Activated gamma-delta T cell treated with anti-CD3 and anti-CD28 coated beads, Interleukin-2, amount 50 U/mL, for 16 hours (primary cell): ENCODE measurements around the gene MFNG.
"Not testable (repeated sequence)": the region's sequence is repeated elsewhere in the genome, so short reads cannot be mapped to it uniquely, and the experiment has no call there.

Experiments used
- DNase-seq: peaks from one replicate; pipeline ENCODE4 v3.0.0-alpha.2; 2020; ENCODE audit warnings: low read depth

The MFNG gene, protein sequence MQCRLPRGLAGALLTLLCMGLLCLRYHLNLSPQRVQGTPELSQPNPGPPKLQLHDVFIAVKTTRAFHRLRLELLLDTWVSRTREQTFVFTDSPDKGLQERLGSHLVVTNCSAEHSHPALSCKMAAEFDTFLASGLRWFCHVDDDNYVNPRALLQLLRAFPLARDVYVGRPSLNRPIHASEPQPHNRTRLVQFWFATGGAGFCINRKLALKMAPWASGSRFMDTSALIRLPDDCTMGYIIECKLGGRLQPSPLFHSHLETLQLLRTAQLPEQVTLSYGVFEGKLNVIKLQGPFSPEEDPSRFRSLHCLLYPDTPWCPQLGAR

GRCh38 chr22:37486224-37486845, at the start of gene MFNG:
TSS of gene MFNG (minus strand) at chr22:37486384. CDS start at chr22:37486177, 207 bp downstream.
- peak; percentile 55 for DNase-seq

DNA sequence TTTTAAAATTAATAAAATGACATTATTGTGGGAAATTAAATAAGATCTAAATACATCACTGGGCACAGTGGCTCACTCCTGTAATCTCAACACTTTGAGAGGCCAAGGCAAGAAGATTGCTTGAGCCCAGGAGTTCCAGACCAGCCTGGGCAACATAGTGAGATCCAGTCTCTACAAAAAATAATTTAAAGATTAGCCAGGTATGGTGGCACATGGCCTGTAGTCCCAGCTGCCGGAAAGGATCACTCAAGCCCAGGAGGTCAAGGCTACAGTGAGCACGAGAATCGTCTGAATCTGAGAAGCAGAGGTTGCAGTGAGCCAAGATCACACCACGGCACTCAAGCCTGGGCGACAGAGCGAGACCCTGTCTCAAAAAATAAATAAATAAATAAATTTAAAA, 49.0 kb upstream of the MFNG start:
- no peak for DNase-seq

DNA sequence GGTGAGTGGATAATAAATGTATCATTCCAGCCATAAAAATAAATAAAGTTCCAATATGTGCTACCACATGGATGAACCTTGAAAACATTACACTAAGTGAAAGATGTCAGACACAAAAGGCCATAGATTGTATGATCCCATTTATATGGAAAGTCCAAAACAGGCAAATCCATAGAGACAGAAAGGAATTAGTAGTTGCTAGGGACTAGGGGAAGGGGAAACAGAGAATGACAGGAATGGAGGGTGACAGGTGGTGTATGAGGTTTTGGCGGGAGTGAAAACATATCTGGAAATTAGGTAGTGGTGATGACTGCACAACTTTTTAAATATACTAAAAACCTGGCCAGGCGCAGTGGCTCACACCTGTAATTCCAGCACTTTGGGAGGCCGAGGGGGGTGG, 48.3 kb upstream of the MFNG start:
- DNase-seq = no peak

DNA sequence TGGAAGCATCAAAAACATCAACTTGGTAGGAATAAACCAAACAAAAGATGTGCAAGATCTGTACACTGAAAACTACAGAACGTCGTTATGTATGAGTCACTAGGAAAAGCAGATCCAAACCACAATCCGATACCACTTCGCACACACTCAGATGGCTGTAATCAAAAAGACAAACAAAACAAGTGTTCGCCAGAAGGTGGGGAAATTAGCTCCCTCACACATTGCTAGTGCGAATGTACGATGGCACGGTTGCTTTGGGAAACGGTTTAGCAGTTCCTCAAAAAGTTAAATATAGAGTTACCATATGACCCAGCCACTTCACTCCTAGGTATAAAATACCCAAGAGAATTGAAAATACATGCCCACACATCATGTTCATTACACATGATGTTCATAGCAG, 47.8 kb upstream of the MFNG start:
- DNase-seq = no peak

- no peak for DNase-seq
Measured at GRCh38 chr22:37529652-37530345, 43.6 kb upstream of the MFNG start.

- DNase-seq = not testable (repeated sequence)
Measured at GRCh38 chr22:37527952-37528351, 41.8 kb upstream of the MFNG start.

- DNase-seq = not testable (repeated sequence)
Measured at GRCh38 chr22:37527081-37527752, 41.0 kb upstream of the MFNG start.

DNA sequence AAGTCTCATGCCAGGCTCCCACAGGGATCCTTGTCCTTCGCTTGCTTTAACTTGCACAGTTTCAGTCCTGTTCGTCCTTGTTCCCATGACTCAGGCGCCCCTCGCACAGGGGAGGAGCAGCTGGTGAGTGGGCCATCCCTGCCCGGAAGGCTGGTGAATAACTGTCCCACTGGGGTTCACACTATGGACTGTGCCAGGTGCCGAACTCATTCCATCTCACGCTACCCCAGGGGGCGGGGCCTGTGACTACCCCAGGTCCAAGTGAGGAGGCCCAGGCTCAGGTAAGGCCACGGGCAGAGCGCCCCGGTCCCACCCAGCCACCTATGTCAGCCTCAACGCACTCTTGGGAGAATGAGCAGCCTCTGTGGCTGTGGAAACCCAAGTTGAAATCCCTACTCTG, 40.2 kb upstream of the MFNG start:
- DNase-seq = no peak

DNA sequence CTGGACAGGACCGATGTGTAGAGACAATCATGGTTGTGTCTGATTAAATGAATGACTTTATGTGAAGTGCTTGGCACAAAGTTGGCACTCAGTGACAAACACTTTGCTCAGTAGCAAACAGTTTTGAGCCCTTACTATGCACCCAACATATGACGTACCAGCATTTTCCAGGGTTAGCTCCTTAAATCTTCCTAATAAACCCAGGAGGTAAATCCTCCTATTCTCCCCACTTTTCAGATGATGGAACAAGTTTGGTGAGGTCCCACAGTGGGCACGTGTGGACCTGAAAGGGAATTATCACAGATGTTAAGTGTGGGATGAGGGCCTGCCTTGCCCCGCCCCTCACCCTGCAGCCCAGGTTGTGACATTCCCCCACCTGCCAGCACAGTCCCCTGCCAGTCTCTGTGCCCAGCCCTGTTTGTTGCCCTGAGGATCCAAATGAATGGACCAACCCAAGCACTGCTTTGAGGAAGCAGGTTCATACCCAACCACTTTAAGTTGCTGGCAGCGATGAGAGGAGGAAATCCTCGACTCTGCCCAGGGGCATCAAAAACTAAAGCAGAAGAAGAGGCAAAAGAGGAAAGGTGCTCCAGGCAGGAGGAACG, 39.7 kb upstream of the MFNG start:
- no peak for DNase-seq

- DNase-seq = no peak
Measured at GRCh38 chr22:37525073-37525745, 39.0 kb upstream of the MFNG start.

DNA sequence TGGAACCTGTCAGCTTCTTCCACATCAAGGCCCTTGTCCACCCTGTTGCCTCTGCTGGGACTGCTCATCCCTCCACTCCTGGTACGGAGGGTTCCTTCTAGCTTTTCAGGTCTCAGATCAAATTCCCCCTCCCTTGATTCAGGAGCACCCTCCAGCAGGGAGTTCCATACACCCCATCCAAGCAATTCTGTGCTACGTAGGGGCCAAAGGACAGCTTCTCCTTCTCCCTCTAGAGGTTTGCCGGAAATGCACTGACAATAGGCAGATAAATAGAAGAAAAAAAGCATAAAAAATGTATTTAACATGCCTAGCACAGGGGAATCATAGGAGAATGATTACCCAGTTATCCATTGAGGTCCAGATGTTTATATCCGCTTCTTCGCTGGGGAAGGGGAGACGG, 36.3 kb upstream of the MFNG start:
- DNase-seq = no peak

DNA sequence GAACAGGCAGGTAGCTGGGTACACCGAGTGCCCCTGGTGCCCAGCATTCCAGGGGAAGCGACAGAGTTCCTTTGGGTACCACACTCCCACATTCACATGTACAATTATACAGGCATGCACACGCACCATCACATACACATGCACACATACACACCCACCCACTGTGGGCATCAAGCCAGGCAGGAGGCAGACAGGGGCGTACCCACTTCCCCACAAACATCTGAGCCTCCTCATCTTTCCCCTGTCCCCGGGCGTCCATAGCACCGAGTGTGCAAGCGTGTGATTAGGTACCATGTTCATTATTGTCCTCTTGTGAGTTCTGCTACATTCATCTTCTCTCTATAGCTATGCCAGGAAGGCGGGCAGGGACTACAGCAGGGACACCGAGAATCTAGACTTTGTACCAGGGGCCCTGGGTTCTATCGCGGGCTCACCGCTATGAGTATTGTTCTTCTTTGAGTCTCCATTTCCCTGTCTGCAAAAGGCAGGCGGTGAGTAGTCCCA, 35.1 kb upstream of the MFNG start:
- no peak for DNase-seq

- no peak for DNase-seq
Measured at GRCh38 chr22:37520776-37521191, 34.6 kb upstream of the MFNG start.

DNA sequence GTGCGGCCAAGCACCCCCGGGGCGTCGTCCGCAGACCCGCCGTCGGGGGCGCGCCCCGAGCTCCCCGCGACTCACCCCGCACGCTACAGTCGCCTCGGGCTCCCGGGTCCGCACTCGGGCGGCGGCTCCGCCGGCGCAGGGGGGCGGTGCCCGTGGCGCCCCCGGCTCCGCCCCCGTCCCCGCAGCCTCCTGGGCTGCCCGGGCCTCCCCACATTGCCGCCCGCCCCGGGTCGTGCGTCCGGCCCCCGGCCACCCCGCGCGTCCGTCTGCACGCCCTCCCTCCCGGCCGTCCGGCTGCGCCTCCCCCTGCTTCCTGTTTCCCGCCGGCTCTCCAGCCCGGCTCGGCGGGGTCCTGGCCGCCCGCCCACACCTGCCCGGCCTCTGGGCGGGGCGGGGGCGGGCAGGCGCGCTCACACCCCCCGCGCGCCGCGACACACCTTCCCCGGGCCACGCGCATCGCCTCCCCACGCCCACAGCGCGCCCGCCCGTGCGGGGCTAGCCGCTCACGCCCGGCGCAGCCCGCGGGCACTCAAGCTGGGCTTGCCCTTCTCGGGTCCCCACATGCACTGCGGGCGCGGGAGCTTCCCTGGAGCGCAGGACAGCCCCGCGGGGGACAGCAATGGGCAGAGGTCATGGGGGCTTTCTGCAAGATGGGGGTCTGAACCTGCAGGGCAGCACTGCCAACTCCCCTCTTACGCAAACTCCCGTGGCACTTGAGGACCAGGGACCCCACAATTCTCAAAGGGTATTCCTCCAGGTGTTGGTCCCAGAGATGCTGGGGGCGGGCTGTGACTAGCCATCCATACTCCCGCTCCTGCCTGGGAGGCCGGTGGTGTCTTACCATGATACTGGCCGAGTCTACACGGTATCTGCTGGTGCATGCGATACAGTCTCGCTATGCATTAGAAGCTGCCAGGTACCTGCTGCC, 33.3 kb upstream of the MFNG start, which contains the start of gene CARD10:
Gene CARD10, minus strand, starts transcription at position 148 of the 928 bp plus-strand sequence. CDS start 215 bp downstream, outside the sequence.
- no peak for DNase-seq

- no peak for DNase-seq
Measured at GRCh38 chr22:37518509-37519267, 32.5 kb upstream of the MFNG start.

DNA sequence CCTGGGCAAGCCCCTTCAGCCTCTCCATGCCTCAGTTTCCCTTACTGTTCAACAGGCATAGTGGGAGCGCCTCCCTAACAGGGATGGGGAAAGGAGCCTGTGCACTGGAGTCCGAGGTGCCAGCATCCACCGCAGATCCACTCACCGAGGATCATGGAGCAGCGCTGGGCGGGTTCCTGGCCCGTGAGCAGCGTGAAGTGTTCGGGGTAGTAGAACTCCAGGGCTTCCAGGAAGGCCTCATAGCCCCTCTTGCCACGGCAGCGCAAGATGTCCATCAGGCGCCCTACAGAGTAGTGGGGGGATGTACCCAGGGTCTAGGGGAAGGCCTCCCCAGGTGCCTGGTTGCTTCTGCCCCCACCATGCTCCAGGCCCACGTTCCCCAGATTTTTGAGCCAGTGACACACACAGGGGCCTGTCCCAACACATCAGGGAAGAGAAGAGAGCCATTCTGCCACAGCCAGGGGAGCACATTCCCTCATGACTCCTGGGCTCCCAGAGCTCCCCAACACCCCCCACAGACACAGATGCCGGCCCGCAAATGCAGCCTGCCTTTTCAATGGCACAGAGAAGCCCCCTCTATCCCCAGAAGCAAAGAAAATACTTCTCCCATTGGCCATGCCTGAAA, 31.8 kb upstream of the MFNG start:
- no peak for DNase-seq

GRCh38 chr22:37516456-37516855, 30.3 kb upstream of the MFNG start:
- DNase-seq = no peak

- DNase-seq = no peak
Measured at GRCh38 chr22:37515901-37516300, 29.7 kb upstream of the MFNG start.

- DNase-seq = no peak
Measured at GRCh38 chr22:37514526-37515051, 28.4 kb upstream of the MFNG start.
